CD8-positive, alpha-beta memory T cell (primary cell): Measurements from ENCODE around the gene FAM53A. TPM values are rescaled to one million over a fixed set of nuclear protein-coding genes. Genes with fewer than 3 reads are reported as not detected.

Experiments used
- CTCF ChIA-PET: fragments of 350-600 bp; sonication (Branson Sonifier 250); formaldehyde crosslinking; loops from one replicate; lab custom pipeline; 2021; ENCODE audit warnings: antibody characterized with exemption; lab: Charles Lee
- POLR2A ChIA-PET: fragments of 350-600 bp; sonication (Branson Sonifier 250); formaldehyde crosslinking; loops from one replicate; lab custom pipeline; 2021; ENCODE audit warnings: antibody characterized with exemption; lab: Charles Lee
- DNase-seq, 5 donors: peaks; one replicate each; pipeline versions ENCODE4 v3.0.0 to v3.0.0-alpha.2; 2020 to 2022; ENCODE audit warnings: mixed read lengths in 1 of 5
- H3K27ac ChIP-seq: one replicate; pipeline ENCODE4 v1.7.0; 2013; ENCODE audit warnings: low read depth, mild to moderate bottlenecking, low read length, moderate library complexity
- H3K27me3 ChIP-seq: 2 replicates; pipeline ENCODE4 v1.7.0; 2013; ENCODE audit warnings: low read length, mild to moderate bottlenecking; ENCODE audit not compliant: insufficient read depth, poor library complexity, severe bottlenecking
- H3K36me3 ChIP-seq: 2 replicates; pipeline ENCODE4 v1.7.0; 2013; ENCODE audit warnings: mild to moderate bottlenecking, low read length, moderate library complexity; ENCODE audit not compliant: insufficient read depth
- H3K4me1 ChIP-seq: 2 replicates; pipeline ENCODE4 v1.7.0; 2013; ENCODE audit warnings: mild to moderate bottlenecking, low read length, moderate library complexity; ENCODE audit not compliant: insufficient read depth
- H3K4me3 ChIP-seq: 2 replicates; pipeline ENCODE4 v1.7.0; 2013; ENCODE audit warnings: mild to moderate bottlenecking, low read length
- H3K9me3 ChIP-seq: 2 replicates; pipeline ENCODE4 v1.7.0; 2013; ENCODE audit warnings: mild to moderate bottlenecking, low read length
- H3K27ac Mint-ChIP-seq, 8 donors: one replicate each; pipeline ENCODE4 v1.8.0; 2020 to 2021; ENCODE audit warnings: mixed read lengths in 8 of 8, mild to moderate bottlenecking in 6 of 8, inconsistent platforms in 3 of 8, moderate library complexity in 3 of 8
- H3K27me3 Mint-ChIP-seq, 2 donors: one replicate each; pipeline ENCODE4 v1.8.0; 2020 to 2021; ENCODE audit warnings: mixed read lengths in 2 of 2, mild to moderate bottlenecking in 1 of 2, moderate library complexity in 1 of 2
- H3K36me3 Mint-ChIP-seq, 3 donors: one replicate each; pipeline ENCODE4 v1.8.0; 2020 to 2021; ENCODE audit warnings: mixed read lengths in 3 of 3, inconsistent platforms in 1 of 3, mild to moderate bottlenecking in 1 of 3
- H3K4me1 Mint-ChIP-seq, 3 donors: one replicate each; pipeline ENCODE4 v1.8.0; 2020 to 2021; ENCODE audit warnings: mixed read lengths in 3 of 3, inconsistent platforms in 1 of 3, mild to moderate bottlenecking in 1 of 3
- H3K4me3 Mint-ChIP-seq, 7 donors: one replicate each; pipeline ENCODE4 v1.8.0; 2020 to 2021; ENCODE audit warnings: mixed read lengths in 7 of 7, mild to moderate bottlenecking in 6 of 7, moderate library complexity in 4 of 7, inconsistent platforms in 2 of 7
- H3K9me3 Mint-ChIP-seq, 5 donors: one replicate each; pipeline ENCODE4 v1.8.0; 2020 to 2022; ENCODE audit warnings: mixed read lengths in 5 of 5, mild to moderate bottlenecking in 3 of 5, moderate library complexity in 2 of 5, inconsistent platforms in 1 of 5
- polyA plus RNA-seq: library from polyadenylated mRNA; unstranded; fragments of 300-500 nt; fragmentation: Illumina TruSeq; gene quantifications from one replicate; pipeline ENCODE4 v1.2.3, GENCODE V29; 2021
- total RNA-seq, 2 experiments: library from RNA; stranded (reverse); gene quantifications; one replicate each; pipeline ENCODE4 v1.2.3, GENCODE V29; 2021

FAM53A gene
- total and polyA plus RNA-seq, 3 experiments from 2014 or later = 0.82 to 1.9 (median 1.5) TPM

GRCh38 chr4:1629699-1630083, 54.4 kb downstream of the FAM53A start:
- DNase-seq = no peak
- Mint-ChIP-seq H3K36me3 (no peaks in the 10 kb centered on the region), H3K9me3 (no peaks in the 10 kb centered on the region), H3K4me1 (no peaks in the 10 kb centered on the region), H3K4me3 (no peak overlapping the region), H3K27ac (no peak overlapping the region), H3K27me3 (peaks cover 3 to 6% of the 10 kb centered on the region in 2 donors)
- H3K9me3 ChIP-seq = no peaks in the 10 kb centered on the region
- ChIA-PET CTCF (interaction anchor here (0.6 to 2.1 kb wide), 25 partner anchors 9 to 620 kb away, joined by 3 to 18 read pairs (median 4); no protein-coding TSS in a partner anchor), POLR2A (interaction anchor here (1.1 kb wide), 1 partner anchor 25 kb away, joined by 3 read pairs; no protein-coding TSS in a partner anchor)
- no peak overlapping the region for H3K27ac ChIP-seq
- H3K36me3 ChIP-seq = no peaks in the 10 kb centered on the region
- no peaks in the 10 kb centered on the region for H3K4me1 ChIP-seq
- H3K4me3 ChIP-seq = no peak overlapping the region
- H3K27me3 ChIP-seq = no peaks in the 10 kb centered on the region

GRCh38 chr4:1628892-1629698, 55.0 kb downstream of the FAM53A start:
- Mint-ChIP-seq H3K36me3 (no peaks in the 10 kb centered on the region), H3K4me1 (no peaks in the 10 kb centered on the region), H3K4me3 (no peak overlapping the region), H3K27me3 (peaks cover 3 to 6% of the 10 kb centered on the region in 2 donors), H3K27ac (no peak overlapping the region), H3K9me3 (no peaks in the 10 kb centered on the region)
- Histone ChIP-seq H3K4me3 (no peak overlapping the region), H3K27me3 (no peaks in the 10 kb centered on the region), H3K4me1 (no peaks in the 10 kb centered on the region), H3K36me3 (no peaks in the 10 kb centered on the region), H3K9me3 (no peaks in the 10 kb centered on the region), H3K27ac (no peak overlapping the region)
- CTCF ChIA-PET = interaction anchor here (0.6 to 2.1 kb wide), 24 partner anchors 10 to 619 kb away, joined by 3 to 18 read pairs (median 4); no protein-coding TSS in a partner anchor
- DNase-seq = peak; percentile 58 to 76 (median 61)
- POLR2A ChIA-PET = interaction anchor here (1.1 kb wide), 1 partner anchor 24 kb away, joined by 3 read pairs; no protein-coding TSS in a partner anchor

- no peak overlapping the region for H3K27ac ChIP-seq
- no peaks in the 10 kb centered on the region for H3K27me3 Mint-ChIP-seq
- no peak overlapping the region for H3K4me3 ChIP-seq
- POLR2A ChIA-PET = no interaction called here
- no peaks in the 10 kb centered on the region for H3K4me1 Mint-ChIP-seq
- H3K27me3 ChIP-seq = no peaks in the 10 kb centered on the region
- H3K4me3 Mint-ChIP-seq = no peak overlapping the region
- CTCF ChIA-PET = interaction anchor here (1.2 kb wide), 1 partner anchor 23 kb away, joined by 3 read pairs; no protein-coding TSS in a partner anchor
- no peaks in the 10 kb centered on the region for H3K9me3 Mint-ChIP-seq
- H3K36me3 Mint-ChIP-seq = no peaks in the 10 kb centered on the region
- no peak for DNase-seq
- no peaks in the 10 kb centered on the region for H3K4me1 ChIP-seq
- no peaks in the 10 kb centered on the region for H3K9me3 ChIP-seq
- no peak overlapping the region for H3K27ac Mint-ChIP-seq
- H3K36me3 ChIP-seq = no peaks in the 10 kb centered on the region
Measured at GRCh38 chr4:1627417-1628313, 56.4 kb downstream of the FAM53A start.

GRCh38 chr4:1626941-1627340, 57.2 kb downstream of the FAM53A start:
- Mint-ChIP-seq H3K36me3 (no peaks in the 10 kb centered on the region), H3K27me3 (no peaks in the 10 kb centered on the region), H3K4me1 (no peaks in the 10 kb centered on the region), H3K9me3 (no peaks in the 10 kb centered on the region), H3K27ac (no peak overlapping the region), H3K4me3 (no peak overlapping the region)
- no peaks in the 10 kb centered on the region for H3K36me3 ChIP-seq
- no peaks in the 10 kb centered on the region for H3K9me3 ChIP-seq
- ChIA-PET POLR2A (no interaction called here), CTCF (interaction anchor here (1.2 kb wide), 1 partner anchor 22 kb away, joined by 3 read pairs; no protein-coding TSS in a partner anchor)
- H3K4me3 ChIP-seq = no peak overlapping the region
- H3K4me1 ChIP-seq = no peaks in the 10 kb centered on the region
- H3K27me3 ChIP-seq = no peaks in the 10 kb centered on the region
- H3K27ac ChIP-seq = no peak overlapping the region
- DNase-seq = peak in 1 of 5 donors; percentile 37

GRCh38 chr4:1626151-1626550, 58.0 kb downstream of the FAM53A start:
- peak in 1 of 5 donors; percentile 30 for DNase-seq
- no peaks in the 10 kb centered on the region for H3K27me3 ChIP-seq
- no peak overlapping the region for H3K27ac ChIP-seq
- Mint-ChIP-seq H3K4me3 (no peak overlapping the region), H3K4me1 (no peaks in the 10 kb centered on the region), H3K36me3 (no peaks in the 10 kb centered on the region), H3K27me3 (no peaks in the 10 kb centered on the region), H3K9me3 (no peaks in the 10 kb centered on the region), H3K27ac (no peak overlapping the region)
- ChIA-PET POLR2A (interaction anchor here (0.6 kb wide), 1 partner anchor 512 kb away, joined by 3 read pairs; no protein-coding TSS in a partner anchor), CTCF (no interaction called here)
- H3K4me3 ChIP-seq = no peak overlapping the region
- no peaks in the 10 kb centered on the region for H3K9me3 ChIP-seq
- H3K4me1 ChIP-seq = no peaks in the 10 kb centered on the region
- H3K36me3 ChIP-seq = no peaks in the 10 kb centered on the region

- CTCF ChIA-PET = no interaction called here
- peaks cover 1% of the 10 kb centered on the region for H3K4me1 ChIP-seq
- no peak overlapping the region for H3K4me3 Mint-ChIP-seq
Measured at GRCh38 chr4:1625600-1626138, 58.4 kb downstream of the FAM53A start.

GRCh38 chr4:1624519-1624910, 59.6 kb downstream of the FAM53A start:
- Histone ChIP-seq H3K27me3 (no peaks in the 10 kb centered on the region), H3K27ac (no peak overlapping the region), H3K9me3 (no peaks in the 10 kb centered on the region), H3K36me3 (no peaks in the 10 kb centered on the region), H3K4me3 (no peak overlapping the region), H3K4me1 (peaks cover 6% of the 10 kb centered on the region)
- Mint-ChIP-seq H3K4me1 (peaks cover 5 to 6% (median 6%) of the 10 kb centered on the region in 3 donors), H3K36me3 (no peaks in the 10 kb centered on the region), H3K27ac (peak overlapping the region in 1 of 8 donors; percentile 70), H3K27me3 (no peaks in the 10 kb centered on the region), H3K4me3 (no peak overlapping the region), H3K9me3 (no peaks in the 10 kb centered on the region)
- ChIA-PET POLR2A (no interaction called here), CTCF (no interaction called here)
- DNase-seq = no peak

More at GRCh38 chr4:1625600-1626138, 58.4 kb downstream of the FAM53A start:
- no peaks in the 10 kb centered on the region for H3K27me3 ChIP-seq
- no peaks in the 10 kb centered on the region for H3K36me3 Mint-ChIP-seq
- H3K4me3 ChIP-seq = no peak overlapping the region
- H3K36me3 ChIP-seq = no peaks in the 10 kb centered on the region
- H3K4me1 Mint-ChIP-seq = peaks cover under 1 to 1% (median under 1%) of the 10 kb centered on the region in 3 donors
- no peak overlapping the region for H3K27ac ChIP-seq
- H3K9me3 Mint-ChIP-seq = no peaks in the 10 kb centered on the region
- peak overlapping the region in 1 of 8 donors; percentile 32 for H3K27ac Mint-ChIP-seq
- no peak for DNase-seq
- H3K9me3 ChIP-seq = no peaks in the 10 kb centered on the region
- POLR2A ChIA-PET = interaction anchor here (0.6 kb wide), 1 partner anchor 511 kb away, joined by 3 read pairs; no protein-coding TSS in a partner anchor
- H3K27me3 Mint-ChIP-seq = no peaks in the 10 kb centered on the region
